Activated naive CD4-positive, alpha-beta T cell treated with anti-CD3 and anti-CD28 coated beads, Interleukin-2, amount 10 ng/mL, durations not matched to agents 7 days and 5 days (primary cell): Measurements from ENCODE around the gene ABCA2.
"Not testable (repeated sequence)": the region's sequence is repeated elsewhere in the genome, so short reads cannot be mapped to it uniquely, and the experiment has no call there.

Experiments
- CTCF ChIA-PET: fragments of 350-600 bp; sonication (Branson Sonifier 250); formaldehyde crosslinking; loops from one replicate; lab custom pipeline; 2021; ENCODE audit warnings: antibody characterized with exemption; lab: Charles Lee
- DNase-seq: peaks from one replicate; pipeline ENCODE4 v3.0.0-alpha.2; 2020
- H3K27ac Mint-ChIP-seq: one replicate; pipeline ENCODE4 v1.8.0; 2021; ENCODE audit warnings: mild to moderate bottlenecking, moderate library complexity, mixed read lengths
- H3K27me3 Mint-ChIP-seq: one replicate; pipeline ENCODE4 v1.8.0; 2021; ENCODE audit warnings: mild to moderate bottlenecking, mixed read lengths
- H3K36me3 Mint-ChIP-seq: one replicate; pipeline ENCODE4 v1.8.0; 2021; ENCODE audit warnings: mixed read lengths
- H3K4me1 Mint-ChIP-seq: one replicate; pipeline ENCODE4 v1.8.0; 2021; ENCODE audit warnings: mixed read lengths
- H3K4me3 Mint-ChIP-seq: one replicate; pipeline ENCODE4 v1.8.0; 2021; ENCODE audit warnings: mild to moderate bottlenecking, moderate library complexity, mixed read lengths
- H3K9me3 Mint-ChIP-seq: one replicate; pipeline ENCODE4 v1.8.0; 2021; ENCODE audit warnings: mixed read lengths

The ABCA2 gene

DNA sequence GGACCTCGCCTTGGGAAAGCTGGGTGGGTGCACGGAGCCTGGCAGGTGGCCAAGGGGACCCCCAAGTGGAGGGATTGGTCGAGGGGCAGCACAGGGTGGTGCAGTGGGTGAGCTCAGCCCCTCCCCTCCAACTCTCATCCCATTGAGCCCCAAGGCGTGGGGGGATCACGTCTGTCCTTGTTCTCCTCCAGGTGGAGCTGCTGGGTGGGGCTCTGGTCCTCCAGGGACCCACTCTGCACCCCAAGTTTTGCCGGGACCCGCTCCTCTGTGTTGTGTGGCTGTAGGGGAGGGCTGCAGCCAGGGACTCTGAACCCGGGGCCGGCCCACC lies 7.4 kb upstream of the ABCA2 start:
- Mint-ChIP-seq H3K27me3 (peaks cover 20% of the 10 kb centered on the region), H3K4me1 (peaks cover 44% of the 10 kb centered on the region), H3K36me3 (peaks cover 2% of the 10 kb centered on the region), H3K4me3 (no peak overlapping the region), H3K27ac (peak overlapping the region; percentile 91), H3K9me3 (no peaks in the 10 kb centered on the region)
- no peak for DNase-seq
- CTCF ChIA-PET: interaction anchor here (0.7 to 2.9 kb wide), 38 partner anchors 9 to 268 kb away, joined by 3 to 39 read pairs (median 5); partner anchors contain the start of genes C8G, CLIC3, FBXW5 and NPDC1

- H3K36me3 Mint-ChIP-seq: peaks cover 2% of the 10 kb centered on the region
Observed at GRCh38 chr9:137034709-137035506, 6.9 kb upstream of the ABCA2 start.

DNA sequence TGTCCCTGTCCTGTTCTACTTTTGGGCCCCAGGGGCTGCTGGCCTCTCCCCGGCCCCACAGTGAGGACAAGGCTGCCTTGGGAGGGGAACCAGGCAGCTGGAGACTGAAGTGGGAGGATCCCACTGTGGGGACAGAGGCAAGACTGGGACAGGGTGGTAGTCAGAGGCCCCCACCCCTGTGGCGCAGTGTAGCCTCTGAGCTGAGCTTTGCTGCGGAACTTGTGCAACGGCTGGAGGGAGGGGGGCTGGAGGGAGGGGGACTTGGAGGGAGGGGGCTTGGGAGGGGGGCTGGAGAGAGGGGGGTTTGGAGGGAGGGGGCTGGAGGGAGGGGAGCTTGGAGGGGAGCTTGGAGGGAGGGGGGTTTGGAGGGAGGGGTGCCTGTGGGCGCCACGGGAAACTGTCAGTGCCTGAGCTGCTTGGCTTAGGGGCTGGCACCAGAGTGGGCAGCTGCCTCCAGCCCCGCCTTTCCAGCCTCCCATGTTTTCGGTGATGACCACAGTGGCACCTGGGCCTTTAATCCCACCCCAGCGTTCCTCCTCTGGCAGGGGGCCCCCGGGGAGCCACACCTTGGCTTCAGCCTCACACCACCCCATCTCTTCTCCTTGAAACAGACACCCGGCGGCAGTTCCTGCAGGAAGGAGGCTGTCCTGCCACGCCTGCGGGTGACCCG lies 6.1 kb upstream of the ABCA2 start:
- H3K4me1 Mint-ChIP-seq: peaks cover 57% of the 10 kb centered on the region
- no peak for DNase-seq
- H3K27ac Mint-ChIP-seq: peak overlapping the region; percentile 91
- H3K27me3 Mint-ChIP-seq: peaks cover 28% of the 10 kb centered on the region
- H3K4me3 Mint-ChIP-seq: peak overlapping the region; percentile 61
- no peaks in the 10 kb centered on the region for H3K9me3 Mint-ChIP-seq
- CTCF ChIA-PET: interaction anchor here (0.7 to 2.9 kb wide), 34 partner anchors 8 to 273 kb away, joined by 3 to 39 read pairs (median 5); partner anchors contain the start of genes C8G, CLIC3, FBXW5 and NPDC1
- H3K36me3 Mint-ChIP-seq: peaks cover 2% of the 10 kb centered on the region

More at GRCh38 chr9:137034709-137035506, 6.9 kb upstream of the ABCA2 start:
- CTCF ChIA-PET: interaction anchor here (0.7 to 2.9 kb wide), 40 partner anchors 9 to 274 kb away, joined by 3 to 39 read pairs (median 5); partner anchors contain the start of genes C8G, CLIC3, FBXW5 and NPDC1
- Mint-ChIP-seq H3K27me3 (peaks cover 21% of the 10 kb centered on the region), H3K4me3 (peak overlapping the region; percentile 61), H3K9me3 (no peaks in the 10 kb centered on the region), H3K27ac (peak overlapping the region; percentile 91), H3K4me1 (peaks cover 49% of the 10 kb centered on the region)
- DNase-seq: peak; percentile 93

DNA sequence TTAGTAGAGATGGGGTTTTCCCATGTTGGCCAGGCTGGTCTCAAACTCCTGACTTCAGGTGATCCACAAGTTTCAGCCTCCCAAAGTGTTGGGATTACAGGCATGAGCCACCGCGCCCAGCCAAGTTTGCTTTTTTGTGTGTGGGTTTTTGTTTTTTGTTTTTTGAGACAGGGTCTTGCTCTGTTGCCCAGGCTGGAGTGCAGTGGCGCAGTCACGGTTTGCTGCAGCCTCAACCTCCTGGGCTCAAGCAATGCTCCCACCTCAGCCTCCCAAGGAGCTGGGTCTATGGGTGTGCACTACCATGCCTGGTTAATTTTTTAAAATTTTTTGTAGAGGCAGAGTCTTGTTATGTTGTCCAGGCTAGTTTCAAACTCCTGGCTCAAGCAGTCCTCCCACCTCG lies 5.4 kb upstream of the ABCA2 start:
- H3K9me3 Mint-ChIP-seq, DNase-seq, H3K4me3 Mint-ChIP-seq, H3K36me3 Mint-ChIP-seq: not testable (repeated sequence)
- CTCF ChIA-PET: interaction anchor here (2.3 to 2.9 kb wide), 3 partner anchors 85 to 266 kb away, joined by 4 to 39 read pairs (median 28); no protein-coding TSS in a partner anchor
- peaks cover 62% of the 10 kb centered on the region for H3K4me1 Mint-ChIP-seq
- H3K27me3 Mint-ChIP-seq: peaks cover 34% of the 10 kb centered on the region
- H3K27ac Mint-ChIP-seq: peak overlapping the region; percentile 62

DNA sequence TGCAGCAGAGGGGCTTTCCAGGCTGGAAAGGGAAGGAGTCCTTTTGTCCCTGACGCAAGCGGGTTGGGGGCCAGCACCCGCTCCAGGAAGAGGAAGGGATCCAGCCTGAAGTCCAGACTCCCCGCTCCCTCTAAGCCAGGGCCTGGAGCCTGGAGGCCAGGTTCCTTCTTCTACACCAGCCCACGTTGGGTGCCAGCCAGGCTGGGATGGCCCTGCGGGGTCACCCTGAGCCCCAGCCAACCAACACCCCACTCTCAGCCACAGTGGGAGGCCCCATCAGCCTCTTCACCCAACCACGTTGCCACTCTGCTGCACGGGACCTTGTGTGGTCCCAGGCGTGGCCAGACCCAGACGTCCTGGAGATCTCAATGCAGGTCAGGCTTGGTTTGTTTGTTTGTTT lies 4.8 kb upstream of the ABCA2 start:
- CTCF ChIA-PET: no interaction called here
- H3K4me1 Mint-ChIP-seq: peaks cover 62% of the 10 kb centered on the region
- H3K27ac Mint-ChIP-seq: peak overlapping the region; percentile 37
- peaks cover 34% of the 10 kb centered on the region for H3K27me3 Mint-ChIP-seq
- no peaks in the 10 kb centered on the region for H3K9me3 Mint-ChIP-seq
- no peaks in the 10 kb centered on the region for H3K36me3 Mint-ChIP-seq
- no peak for DNase-seq
- H3K4me3 Mint-ChIP-seq: no peak overlapping the region

- no peaks in the 10 kb centered on the region for H3K36me3 Mint-ChIP-seq
- peak within 1 kb of the TSS; percentile 82 for H3K27ac Mint-ChIP-seq
- peak within 1 kb of the TSS; percentile 55 for H3K4me3 Mint-ChIP-seq
- DNase-seq: peak; percentile 44
- CTCF ChIA-PET: interaction anchor here (1.1 to 1.5 kb wide), 2 partner anchors 15 to 84 kb away, joined by 4 to 5 read pairs; no protein-coding TSS in a partner anchor
- no peaks in the 10 kb centered on the region for H3K9me3 Mint-ChIP-seq
- H3K27me3 Mint-ChIP-seq: peaks cover 38% of the 10 kb centered on the region
- peaks cover 65% of the 10 kb centered on the region for H3K4me1 Mint-ChIP-seq
Observed at GRCh38 chr9:137031904-137032640, 4.0 kb upstream of the ABCA2 start, which contains the start of gene FUT7. Gene FUT7 (minus strand): TSS chr9:137032088. CDS start chr9:137031991, 97 bp downstream.

DNA sequence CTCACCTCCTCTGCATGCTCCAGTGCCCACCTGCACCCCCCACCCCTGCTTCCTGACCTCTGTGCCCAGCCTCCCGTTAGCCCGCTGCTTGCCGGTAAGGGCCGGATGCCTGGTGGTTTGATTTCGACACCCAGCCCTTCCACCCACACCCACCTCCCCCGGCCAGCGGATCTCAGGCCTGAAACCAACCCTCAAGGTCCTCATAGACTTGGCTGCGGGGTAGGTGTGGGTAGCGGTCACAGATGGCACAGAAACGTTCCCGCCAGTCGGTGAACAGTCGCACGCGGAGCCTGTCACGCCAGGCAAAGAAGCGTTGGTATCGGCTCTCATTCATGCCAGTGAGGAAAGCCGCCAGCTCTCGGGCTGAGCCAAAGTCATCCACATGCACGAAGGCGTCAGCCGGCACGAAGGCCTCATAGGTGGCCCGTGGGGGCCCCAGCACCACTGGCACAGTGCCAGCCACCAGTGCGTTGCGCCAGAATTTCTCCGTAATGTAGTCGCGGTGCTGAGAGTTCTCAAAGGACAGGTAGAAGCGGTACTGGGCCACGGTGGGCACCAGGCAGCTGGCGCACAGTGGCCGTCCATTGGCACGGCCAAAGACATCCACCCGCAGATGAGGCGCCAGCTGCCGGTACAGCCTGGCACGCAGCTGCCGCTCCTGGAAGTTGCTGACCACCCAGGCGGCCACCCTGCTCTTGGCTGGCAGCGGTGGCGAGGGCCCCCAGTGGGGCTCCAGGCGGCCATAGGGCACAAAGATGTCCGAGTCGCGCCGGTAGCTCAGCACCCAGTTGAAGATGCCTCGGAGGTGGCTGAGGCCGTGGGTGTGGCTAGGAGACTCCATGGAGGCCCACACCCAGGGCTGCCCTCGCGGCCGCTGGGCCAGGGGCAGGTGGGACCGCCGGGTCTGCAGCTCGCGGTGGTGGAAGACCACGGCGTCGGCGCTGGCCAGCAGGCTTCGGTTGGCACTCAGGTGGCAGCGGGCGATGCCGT lies 2.8 kb upstream of the ABCA2 start:
- no peaks in the 10 kb centered on the region for H3K9me3 Mint-ChIP-seq
- peak overlapping the region; percentile 76 for H3K27ac Mint-ChIP-seq
- H3K4me3 Mint-ChIP-seq: peak overlapping the region; percentile 54
- DNase-seq: peak; percentile 57
- CTCF ChIA-PET: interaction anchor here (1.1 to 3.6 kb wide), 9 partner anchors 8 to 243 kb away, joined by 4 to 22 read pairs (median 9); partner anchors contain the start of genes NPDC1 and PAXX
- no peaks in the 10 kb centered on the region for H3K36me3 Mint-ChIP-seq
- H3K4me1 Mint-ChIP-seq: peaks cover 69% of the 10 kb centered on the region
- H3K27me3 Mint-ChIP-seq: peaks cover 44% of the 10 kb centered on the region

DNA sequence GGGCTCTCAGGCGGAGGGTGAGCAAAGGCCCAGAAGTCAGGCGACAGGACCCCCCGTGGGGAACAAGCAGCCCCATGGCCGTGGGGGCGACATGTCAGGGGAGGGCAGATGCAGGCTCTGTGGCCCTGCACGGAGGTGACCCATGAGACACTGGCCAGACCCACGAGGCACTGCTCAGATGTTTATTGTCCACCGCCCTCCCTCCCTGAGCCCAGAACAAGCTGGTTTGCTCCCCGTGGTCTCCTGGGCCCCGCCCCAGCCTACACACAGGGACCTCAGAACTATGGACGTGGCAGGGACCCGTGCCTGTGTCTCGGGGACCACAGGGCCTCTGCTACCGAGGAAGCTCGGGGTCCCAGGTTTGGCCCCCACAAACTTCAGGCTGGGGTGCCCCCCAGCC lies 2.0 kb upstream of the ABCA2 start:
- Mint-ChIP-seq H3K36me3 (no peaks in the 10 kb centered on the region), H3K27me3 (peaks cover 42% of the 10 kb centered on the region), H3K27ac (peak overlapping the region; percentile 87), H3K4me1 (peaks cover 63% of the 10 kb centered on the region), H3K4me3 (peak overlapping the region; percentile 71), H3K9me3 (no peaks in the 10 kb centered on the region)
- no peak for DNase-seq
- CTCF ChIA-PET: interaction anchor here (0.6 to 3.6 kb wide), 36 partner anchors 8 to 317 kb away, joined by 3 to 22 read pairs (median 5); partner anchors contain the start of genes AJM1, CLIC3, FBXW5 and MAN1B1

- H3K4me1 Mint-ChIP-seq: peaks cover 58% of the 10 kb centered on the region
- CTCF ChIA-PET: interaction anchor here (0.6 to 3.6 kb wide), 44 partner anchors 9 to 316 kb away, joined by 3 to 22 read pairs (median 4); partner anchors contain the start of genes AJM1, CLIC3, CYSRT1 and FBXW5
Observed at GRCh38 chr9:137029058-137029936, 1.3 kb upstream of the ABCA2 start.

GRCh38 chr9:137028263-137029057 lies 423 bp upstream of the ABCA2 start:
- H3K9me3 Mint-ChIP-seq: no peaks in the 10 kb centered on the region
- H3K4me3 Mint-ChIP-seq: peak overlapping the region; percentile 71
- H3K4me1 Mint-ChIP-seq: peaks cover 52% of the 10 kb centered on the region
- peak overlapping the region; percentile 87 for H3K27ac Mint-ChIP-seq
- DNase-seq: peak; percentile 75
- no peaks in the 10 kb centered on the region for H3K36me3 Mint-ChIP-seq
- H3K27me3 Mint-ChIP-seq: peaks cover 35% of the 10 kb centered on the region
- CTCF ChIA-PET: interaction anchor here (0.7 to 3.6 kb wide), 37 partner anchors 8 to 315 kb away, joined by 3 to 22 read pairs (median 5); partner anchors contain the start of genes AJM1, CLIC3, CYSRT1 and FBXW5

More at GRCh38 chr9:137029058-137029936, 1.3 kb upstream of the ABCA2 start:
- peak; percentile 81 for DNase-seq
- Mint-ChIP-seq H3K27ac (peak overlapping the region; percentile 87), H3K4me3 (peak overlapping the region; percentile 71), H3K27me3 (peaks cover 35% of the 10 kb centered on the region), H3K9me3 (no peaks in the 10 kb centered on the region), H3K36me3 (no peaks in the 10 kb centered on the region)

DNA sequence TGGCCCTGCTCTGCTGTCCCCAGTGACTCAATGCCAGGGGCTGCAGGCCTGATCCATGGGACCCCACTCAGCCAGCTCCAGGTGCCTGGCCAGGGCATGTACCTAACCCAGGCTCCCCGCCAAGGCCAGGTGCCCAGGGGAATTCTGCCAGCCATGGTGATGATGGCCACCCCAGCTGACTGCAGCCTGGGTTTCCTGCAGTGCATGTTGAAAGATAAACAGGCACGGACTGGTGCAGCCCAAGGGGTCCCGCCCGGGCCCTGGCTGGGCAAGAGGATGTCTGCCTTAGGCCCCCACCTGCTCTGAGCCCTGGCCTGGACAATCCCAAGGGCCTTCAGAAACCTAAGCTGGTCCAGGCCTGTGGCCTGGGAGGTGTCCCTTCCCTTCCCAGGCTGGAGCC lies 1.2 kb downstream of the ABCA2 start:
- Mint-ChIP-seq H3K4me1 (peaks cover 40% of the 10 kb centered on the region), H3K9me3 (no peaks in the 10 kb centered on the region), H3K27me3 (peaks cover 32% of the 10 kb centered on the region), H3K4me3 (peak overlapping the region; percentile 74), H3K36me3 (no peaks in the 10 kb centered on the region), H3K27ac (no peak overlapping the region)
- CTCF ChIA-PET: interaction anchor here (1.0 to 2.7 kb wide), 6 partner anchors 8 to 79 kb away, joined by 3 to 13 read pairs (median 4); partner anchors contain the start of gene NPDC1
- no peak for DNase-seq
